ENCODE measurements around the gene WNT9A. TPM values are rescaled to one million over a fixed set of nuclear protein-coding genes. Genes with fewer than 3 reads are reported as not detected.

WNT9A gene
- total RNA-seq, 2 experiments from 2014 or later: 0.32 to 0.40 TPM

DNA sequence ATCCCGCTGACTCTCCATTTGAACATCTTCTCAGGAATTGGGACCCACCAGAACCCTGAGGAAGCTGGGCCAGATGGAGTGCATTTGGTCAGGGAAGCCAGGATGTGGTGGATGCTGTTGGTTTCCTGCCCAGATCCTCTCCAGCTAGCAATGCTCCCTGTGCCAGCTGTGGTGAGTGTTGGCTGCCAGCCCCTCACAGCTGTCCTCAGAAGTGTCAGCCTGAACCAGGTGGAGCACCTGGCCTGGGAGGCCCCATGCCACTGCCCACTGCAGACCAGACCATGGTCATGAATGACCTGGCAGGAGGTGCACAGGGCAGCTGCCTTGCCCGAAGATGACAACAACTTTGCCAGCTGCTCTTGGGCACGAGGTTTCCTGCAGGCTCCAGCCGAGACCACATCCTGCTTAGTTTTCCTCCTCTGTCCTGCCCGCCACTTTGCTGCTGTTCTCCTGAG, 77.9 kb downstream of the WNT9A start:
- H3K9me3 Mint-ChIP-seq: peaks cover 17% of the 10 kb centered on the region
- peaks cover 35% of the 10 kb centered on the region for H3K4me1 Mint-ChIP-seq
- peak; percentile 48 for DNase-seq
- CTCF ChIA-PET: no interaction called here
- peaks cover 19% of the 10 kb centered on the region for H3K36me3 Mint-ChIP-seq (ENCODE audit: low read depth)
- peak overlapping the region; percentile 71 for H3K27ac Mint-ChIP-seq
- peak overlapping the region; percentile 51 for H3K4me3 Mint-ChIP-seq
- POLR2A ChIA-PET: no interaction called here
- H3K27me3 Mint-ChIP-seq: peaks cover 14% of the 10 kb centered on the region

DNA sequence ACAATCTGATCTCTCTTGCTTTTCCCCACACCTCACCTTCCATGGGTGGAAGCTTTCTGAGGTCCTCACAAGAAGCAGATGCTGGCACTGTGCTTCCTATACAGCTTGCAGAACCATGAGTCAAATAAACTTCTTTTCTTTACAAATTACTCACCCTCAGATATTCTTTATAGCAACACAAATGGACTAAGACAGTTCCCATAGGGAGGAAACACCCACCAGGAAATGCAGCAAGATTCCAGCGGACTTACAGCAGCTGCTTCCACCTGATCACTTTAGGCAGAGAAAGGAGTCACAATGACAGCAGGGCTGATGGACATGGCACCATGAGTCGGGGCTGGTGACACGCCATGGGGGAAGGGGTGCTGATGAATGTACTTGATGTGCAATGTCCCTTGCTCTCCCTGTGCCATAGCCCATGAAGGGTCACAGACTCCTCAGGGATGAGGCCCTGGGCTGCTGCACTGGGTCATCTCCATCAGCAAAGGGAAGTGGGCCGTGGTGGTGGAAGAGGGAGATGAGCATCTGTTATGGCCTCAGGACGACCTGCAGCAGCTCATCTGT, 78.4 kb downstream of the WNT9A start:
- DNase-seq: no peak
- Mint-ChIP-seq H3K4me3 (peak overlapping the region; percentile 51), H3K4me1 (peaks cover 35% of the 10 kb centered on the region), H3K27ac (peak overlapping the region; percentile 71), H3K9me3 (peaks cover 22% of the 10 kb centered on the region), H3K27me3 (peaks cover 14% of the 10 kb centered on the region), H3K36me3 (ENCODE audit: low read depth) (peaks cover 19% of the 10 kb centered on the region)
- CTCF ChIA-PET: no interaction called here
- POLR2A ChIA-PET: no interaction called here

Small RNA genes within 50 kb of the gene (microRNA-seq; reads per million reads assigned to microRNA genes)
- not detected for gene MIR5008 (ENCODE audit: borderline microRNAs expressed, borderline replicate concordance)

Other genes starting within 250 kb of the WNT9A start
- 10 to 100 TPM; 15.4 to 20.0 TPM for gene JMJD4, start 212.6 kb downstream of the WNT9A start, total RNA-seq
- 10 to 100 TPM; 30.3 TPM for gene SNAP47, start 212.5 kb downstream of the WNT9A start, total RNA-seq
- not detected for gene PRSS38, start 132.3 kb downstream of the WNT9A start, total RNA-seq
- not detected for gene WNT3A, start 59.1 kb upstream of the WNT9A start, total RNA-seq
- gene ARF1, start 134.8 kb upstream of the WNT9A start, total RNA-seq: 100 to 1,000 TPM; 267 to 285 TPM
- 10 to 100 TPM; 14.4 to 24.4 TPM for gene C1orf35, start 155.4 kb upstream of the WNT9A start, total RNA-seq
- 10 to 100 TPM; 38.6 to 44.1 TPM for gene MRPL55, start 161.4 kb upstream of the WNT9A start, total RNA-seq
- gene GUK1, start 192.3 kb upstream of the WNT9A start, total RNA-seq: 100 to 1,000 TPM; 207 to 260 TPM
- under 1 TPM; 0.40 to 0.62 TPM for gene GJC2, start 202.0 kb upstream of the WNT9A start, total RNA-seq
- gene IBA57, start 217.9 kb upstream of the WNT9A start, total RNA-seq: 1 to 10 TPM; 6.4 to 8.2 TPM